Naive thymus-derived CD4-positive, alpha-beta T cell (primary cell): ENCODE data around the gene ANKRD23. TPM values are rescaled to one million over a fixed set of nuclear protein-coding genes. Genes with fewer than 3 reads are reported as not detected.
"Not testable (repeated sequence)": the region's sequence is repeated elsewhere in the genome, so short reads cannot be mapped to it uniquely, and the experiment has no call there.

Experiments used
- ATAC-seq: fragments of 150-1000 bp; cut with Tn5 transposase; 2 replicates; pipeline ENCODE4 v1.10.0; 2021; ENCODE audit warnings: mild to moderate bottlenecking, moderate library complexity
- CTCF ChIA-PET: fragments of 350-600 bp; sonication (Branson Sonifier 250); formaldehyde crosslinking; loops from one replicate; lab custom pipeline; 2021; ENCODE audit warnings: antibody characterized with exemption; lab: Charles Lee
- POLR2A ChIA-PET: fragments of 350-600 bp; sonication (Branson Sonifier 250); formaldehyde crosslinking; loops from one replicate; lab custom pipeline; 2021; ENCODE audit warnings: antibody characterized with exemption, inconsistent platforms; lab: Charles Lee
- DNase-seq, 9 donors: peaks; one replicate each; pipeline versions ENCODE4 v3.0.0 to v3.0.0-alpha.2; 2020 to 2022; ENCODE audit warnings: mixed read lengths in 1 of 9
- H3K27ac ChIP-seq: one replicate; pipeline ENCODE4 v1.7.0; 2013; ENCODE audit warnings: mild to moderate bottlenecking, low read depth, low read length, moderate library complexity
- H3K27me3 ChIP-seq, 2 donors: one replicate each; pipeline ENCODE4 v1.7.0; 2013; ENCODE audit warnings: low read length in 2 of 2, mild to moderate bottlenecking in 2 of 2, moderate library complexity in 2 of 2; ENCODE audit not compliant: control insufficient read depth in 2 of 2, insufficient read depth in 2 of 2
- H3K36me3 ChIP-seq, 3 experiments: 1 replicate in 2 of 3; 2 replicates in 1 of 3; pipeline ENCODE4 v1.7.0; 2013; ENCODE audit warnings: low read length in 3 of 3, mild to moderate bottlenecking in 3 of 3, moderate library complexity in 1 of 3; ENCODE audit not compliant: insufficient read depth in 3 of 3, control insufficient read depth in 2 of 3
- H3K4me1 ChIP-seq, 2 donors: one replicate each; pipeline ENCODE4 v1.7.0; 2013; ENCODE audit warnings: low read length in 2 of 2, mild to moderate bottlenecking in 2 of 2, moderate library complexity in 1 of 2; ENCODE audit not compliant: control insufficient read depth in 2 of 2, insufficient read depth in 2 of 2
- H3K4me3 ChIP-seq: 2 replicates; pipeline ENCODE4 v1.7.0; 2013; ENCODE audit warnings: mild to moderate bottlenecking, low read length
- H3K9me3 ChIP-seq, 3 experiments: 1 replicate in 2 of 3; 2 replicates in 1 of 3; pipeline ENCODE4 v1.7.0; 2013; ENCODE audit warnings: low read length in 3 of 3; ENCODE audit not compliant: control insufficient read depth in 2 of 3
- H3K27ac Mint-ChIP-seq, 9 donors: one replicate each; pipeline ENCODE4 v1.8.0; 2020 to 2022; ENCODE audit warnings: mixed read lengths in 9 of 9, mild to moderate bottlenecking in 8 of 9, moderate library complexity in 5 of 9, inconsistent platforms in 2 of 9
- H3K27me3 Mint-ChIP-seq, 5 donors: one replicate each; pipeline ENCODE4 v1.8.0; 2021 to 2022; ENCODE audit warnings: mixed read lengths in 5 of 5, mild to moderate bottlenecking in 1 of 5
- H3K36me3 Mint-ChIP-seq, 5 donors: one replicate each; pipeline ENCODE4 v1.8.0; 2020 to 2022; ENCODE audit warnings: mixed read lengths in 5 of 5, mild to moderate bottlenecking in 3 of 5, inconsistent platforms in 1 of 5
- H3K4me1 Mint-ChIP-seq, 7 donors: one replicate each; pipeline ENCODE4 v1.8.0; 2020 to 2022; ENCODE audit warnings: mixed read lengths in 7 of 7, mild to moderate bottlenecking in 3 of 7, inconsistent platforms in 1 of 7
- H3K4me3 Mint-ChIP-seq, 10 donors: one replicate each; pipeline ENCODE4 v1.8.0; 2020 to 2022; ENCODE audit warnings: mild to moderate bottlenecking in 10 of 10, mixed read lengths in 10 of 10, moderate library complexity in 6 of 10, inconsistent platforms in 2 of 10
- H3K9me3 Mint-ChIP-seq, 11 donors: one replicate each; pipeline ENCODE4 v1.8.0; 2020 to 2022; ENCODE audit warnings: mixed read lengths in 11 of 11, mild to moderate bottlenecking in 4 of 11, inconsistent platforms in 1 of 11, moderate library complexity in 1 of 11
- intact Hi-C, 2 donors: fragments of 100-400 bp; cut with micrococcal nuclease; formaldehyde crosslinking; loops; one replicate each; pipeline ENCODE4 v1.15.1; 2023
- polyA plus RNA-seq, 2 donors: library from polyadenylated mRNA; unstranded; fragments of 300-500 nt; fragmentation: Illumina TruSeq; gene quantifications; one replicate each; pipeline ENCODE4 v1.2.3, GENCODE V29; 2021
- total RNA-seq, 6 experiments: library from RNA in 5 of 6; stranded (reverse) in 5 of 6; gene quantifications; 1 replicate in 5 of 6; 2 replicates in 1 of 6; pipeline ENCODE4 v1.2.3 and lab custom pipeline; 2021 to 2026

ANKRD23 gene
- total and polyA plus RNA-seq, 7 experiments from 2014 or later = 0.64 to 19.8 (median 11.7) TPM

GRCh38 chr2:96807127-96807471 is 36.7 kb downstream of the ANKRD23 start:
- Histone ChIP-seq H3K4me3 (peak overlapping the region; percentile 15), H3K27me3 (no peaks in the 10 kb centered on the region), H3K4me1 (peaks cover 14 to 26% of the 10 kb centered on the region in 2 donors), H3K27ac (peak overlapping the region; percentile 51), H3K9me3 (no peaks in the 10 kb centered on the region), H3K36me3 (peaks cover 0 to 9% (median 0%) of the 10 kb centered on the region in 3 experiments)
- Mint-ChIP-seq H3K4me1 (peaks cover 14 to 31% (median 20%) of the 10 kb centered on the region in 7 donors), H3K36me3 (peaks cover 0 to 15% (median 4%) of the 10 kb centered on the region in 5 donors), H3K27me3 (no peaks in the 10 kb centered on the region), H3K4me3 (peak overlapping the region in 9 of 10 donors; percentile 70 to 96 (median 81)), H3K9me3 (peaks cover 0 to 4% (median 0%) of the 10 kb centered on the region in 11 donors), H3K27ac (peak overlapping the region; percentile 91 to 99 (median 98))
- no peak for DNase-seq
- CTCF ChIA-PET = interaction anchor here (0.6 to 0.8 kb wide), 4 partner anchors 28 to 1681 kb away, joined by 3 to 6 read pairs (median 4); no protein-coding TSS in a partner anchor
- intact Hi-C loops = loop anchor here in 1 of 2 donors (10.0 kb wide), 1 partner anchor 202 kb away; no protein-coding TSS in a partner anchor
- POLR2A ChIA-PET = interaction anchor here (0.6 to 4.0 kb wide), 8 partner anchors 10 to 287 kb away, joined by 3 to 35 read pairs (median 4); partner anchors contain the start of genes CNNM3 and CNNM4
- ATAC-seq = no peak

GRCh38 chr2:96806468-96807126 is 37.2 kb downstream of the ANKRD23 start:
- H3K36me3 ChIP-seq = peaks cover 0 to 9% (median 0%) of the 10 kb centered on the region in 3 experiments
- H3K9me3 ChIP-seq = no peaks in the 10 kb centered on the region
- peaks cover 19 to 26% of the 10 kb centered on the region in 2 donors for H3K4me1 ChIP-seq
- Mint-ChIP-seq H3K4me1 (peaks cover 14 to 31% (median 20%) of the 10 kb centered on the region in 7 donors), H3K27me3 (no peaks in the 10 kb centered on the region), H3K4me3 (peak overlapping the region; percentile 70 to 96 (median 81)), H3K9me3 (peaks cover 0 to 4% (median 0%) of the 10 kb centered on the region in 11 donors), H3K27ac (peak overlapping the region; percentile 91 to 99 (median 98)), H3K36me3 (peaks cover 0 to 15% (median 4%) of the 10 kb centered on the region in 5 donors)
- intact Hi-C loops = loop anchor here in 1 of 2 donors (1.0 to 10.0 kb wide), 2 partner anchors 10 to 202 kb away; partner anchors contain the start of gene CNNM3
- DNase-seq (peak in 7 of 9 donors; percentile 43 to 80 (median 65)), ATAC-seq (peak; percentile 88)
- H3K4me3 ChIP-seq = peak overlapping the region; percentile 15
- CTCF ChIA-PET = interaction anchor here (0.7 to 0.9 kb wide), 2 partner anchors 29 to 45 kb away, joined by 3 to 6 read pairs; no protein-coding TSS in a partner anchor
- POLR2A ChIA-PET = interaction anchor here (0.6 to 4.0 kb wide), 11 partner anchors 10 to 286 kb away, joined by 3 to 35 read pairs (median 4); partner anchors contain the start of genes CNNM3 and CNNM4
- H3K27ac ChIP-seq = peak overlapping the region; percentile 51
- no peaks in the 10 kb centered on the region for H3K27me3 ChIP-seq

- H3K36me3 ChIP-seq, ATAC-seq, H3K9me3 Mint-ChIP-seq, DNase-seq, H3K27me3 Mint-ChIP-seq, H3K27me3 ChIP-seq, H3K9me3 ChIP-seq: not testable (repeated sequence)
- ChIA-PET CTCF (interaction anchor here (0.9 kb wide), 1 partner anchor 45 kb away, joined by 3 read pairs; no protein-coding TSS in a partner anchor), POLR2A (interaction anchor here (0.8 to 4.0 kb wide), 8 partner anchors 11 to 266 kb away, joined by 3 to 35 read pairs (median 4); partner anchors contain the start of genes CNNM3 and CNNM4)
- Mint-ChIP-seq H3K4me3 (peak overlapping the region in 6 of 10 donors; percentile 70 to 96 (median 80)), H3K36me3 (peaks cover 0 to 15% (median 4%) of the 10 kb centered on the region in 5 donors), H3K27ac (peak overlapping the region; percentile 91 to 99 (median 98)), H3K4me1 (peaks cover 14 to 25% (median 20%) of the 10 kb centered on the region in 7 donors)
- Histone ChIP-seq H3K4me1 (peaks cover 25 to 30% of the 10 kb centered on the region in 2 donors), H3K4me3 (peak overlapping the region; percentile 15), H3K27ac (peak overlapping the region; percentile 51)
- intact Hi-C loops = loop anchor here in 1 of 2 donors (1.0 to 10.0 kb wide), 2 partner anchors 10 to 201 kb away; partner anchors contain the start of gene CNNM3
Observed at GRCh38 chr2:96805946-96806345, 37.9 kb downstream of the ANKRD23 start.

DNA sequence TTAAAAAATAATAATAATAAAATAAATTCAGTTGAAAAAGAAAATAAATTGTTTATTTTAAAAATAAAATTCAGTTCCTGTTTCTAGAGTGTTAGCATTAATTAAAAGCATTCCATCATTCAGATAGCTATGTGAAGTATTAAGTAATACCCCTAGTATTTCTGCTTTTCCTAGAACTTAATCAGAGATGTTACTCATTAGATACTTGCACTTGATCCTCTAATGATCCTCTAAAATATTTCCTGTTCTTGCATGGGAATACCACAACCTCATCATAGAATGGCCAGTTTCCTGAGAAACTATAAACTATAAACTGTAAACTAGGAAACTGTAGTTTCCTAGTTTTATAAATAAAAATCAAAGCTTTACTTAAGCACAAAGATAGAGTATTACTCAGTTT is 38.8 kb downstream of the ANKRD23 start:
- H3K4me3 ChIP-seq = no peak overlapping the region
- peaks cover 0 to 3% (median 0%) of the 10 kb centered on the region in 11 donors for H3K9me3 Mint-ChIP-seq
- H3K9me3 ChIP-seq = no peaks in the 10 kb centered on the region
- no peak overlapping the region for H3K27ac ChIP-seq
- CTCF ChIA-PET = interaction anchor here (0.7 kb wide), 1 partner anchor 31 kb away, joined by 3 read pairs; no protein-coding TSS in a partner anchor
- peak overlapping the region in 5 of 9 donors; percentile 38 to 56 (median 48) for H3K27ac Mint-ChIP-seq
- no peak for ATAC-seq
- intact Hi-C loops = loop anchor here (5.0 to 10.0 kb wide), 2 partner anchors 43 to 200 kb away; partner anchors contain the start of gene CNNM4 (in 1 of the 2)
- POLR2A ChIA-PET = interaction anchor here (0.7 to 4.0 kb wide), 3 partner anchors 12 to 268 kb away, joined by 3 to 35 read pairs (median 6); partner anchors contain the start of gene CNNM3
- peaks cover 0 to 12% (median 4%) of the 10 kb centered on the region in 5 donors for H3K36me3 Mint-ChIP-seq
- DNase-seq = no peak
- H3K27me3 ChIP-seq = no peaks in the 10 kb centered on the region
- no peak overlapping the region for H3K4me3 Mint-ChIP-seq
- no peaks in the 10 kb centered on the region for H3K27me3 Mint-ChIP-seq
- H3K36me3 ChIP-seq = peaks cover 0 to 7% (median 0%) of the 10 kb centered on the region in 3 experiments
- H3K4me1 Mint-ChIP-seq = peaks cover 12 to 24% (median 20%) of the 10 kb centered on the region in 7 donors
- peaks cover 29 to 30% of the 10 kb centered on the region in 2 donors for H3K4me1 ChIP-seq

- H3K9me3 Mint-ChIP-seq = peaks cover 0 to 3% (median 0%) of the 10 kb centered on the region in 11 donors
- no peak overlapping the region for H3K4me3 Mint-ChIP-seq
- intact Hi-C loops = loop anchor here (5.0 to 10.0 kb wide), 2 partner anchors 40 to 198 kb away; partner anchors contain the start of gene CNNM4 (in 1 of the 2)
- H3K27ac ChIP-seq = no peak overlapping the region
- H3K27me3 Mint-ChIP-seq = no peaks in the 10 kb centered on the region
- CTCF ChIA-PET = interaction anchor here (0.5 to 1.1 kb wide), 4 partner anchors 11 to 156 kb away, joined by 3 to 7 read pairs (median 5); no protein-coding TSS in a partner anchor
- no peak for DNase-seq
- no peak overlapping the region for H3K4me3 ChIP-seq
- peaks cover 0 to 11% (median 6%) of the 10 kb centered on the region in 5 donors for H3K36me3 Mint-ChIP-seq
- peaks cover 0 to 26% (median 0%) of the 10 kb centered on the region in 3 experiments for H3K36me3 ChIP-seq
- peaks cover 12 to 17% (median 14%) of the 10 kb centered on the region in 7 donors for H3K4me1 Mint-ChIP-seq
- H3K27me3 ChIP-seq = no peaks in the 10 kb centered on the region
- POLR2A ChIA-PET = interaction anchor here (0.6 to 1.7 kb wide), 3 partner anchors 11 to 15 kb away, joined by 3 to 7 read pairs (median 3); partner anchors contain the start of gene CNNM3
- peak overlapping the region in 1 of 9 donors; percentile 58 for H3K27ac Mint-ChIP-seq
- no peak for ATAC-seq
- peaks cover 24 to 29% of the 10 kb centered on the region in 2 donors for H3K4me1 ChIP-seq
- no peaks in the 10 kb centered on the region for H3K9me3 ChIP-seq
Observed at GRCh38 chr2:96802721-96803120, 41.1 kb downstream of the ANKRD23 start.
